CD4-positive, alpha-beta T cell treated with Interleukin-6 for 4 hours (primary cell): ENCODE results near the gene SORL1-AS1.
"Not testable (repeated sequence)": the region's sequence is repeated elsewhere in the genome, so short reads cannot be mapped to it uniquely, and the experiment has no call there.

Experiments used
- DNase-seq: peaks from one replicate; pipeline ENCODE4 v3.0.0-alpha.2; 2020; ENCODE audit warnings: mixed read lengths

SORL1-AS1 gene

DNA sequence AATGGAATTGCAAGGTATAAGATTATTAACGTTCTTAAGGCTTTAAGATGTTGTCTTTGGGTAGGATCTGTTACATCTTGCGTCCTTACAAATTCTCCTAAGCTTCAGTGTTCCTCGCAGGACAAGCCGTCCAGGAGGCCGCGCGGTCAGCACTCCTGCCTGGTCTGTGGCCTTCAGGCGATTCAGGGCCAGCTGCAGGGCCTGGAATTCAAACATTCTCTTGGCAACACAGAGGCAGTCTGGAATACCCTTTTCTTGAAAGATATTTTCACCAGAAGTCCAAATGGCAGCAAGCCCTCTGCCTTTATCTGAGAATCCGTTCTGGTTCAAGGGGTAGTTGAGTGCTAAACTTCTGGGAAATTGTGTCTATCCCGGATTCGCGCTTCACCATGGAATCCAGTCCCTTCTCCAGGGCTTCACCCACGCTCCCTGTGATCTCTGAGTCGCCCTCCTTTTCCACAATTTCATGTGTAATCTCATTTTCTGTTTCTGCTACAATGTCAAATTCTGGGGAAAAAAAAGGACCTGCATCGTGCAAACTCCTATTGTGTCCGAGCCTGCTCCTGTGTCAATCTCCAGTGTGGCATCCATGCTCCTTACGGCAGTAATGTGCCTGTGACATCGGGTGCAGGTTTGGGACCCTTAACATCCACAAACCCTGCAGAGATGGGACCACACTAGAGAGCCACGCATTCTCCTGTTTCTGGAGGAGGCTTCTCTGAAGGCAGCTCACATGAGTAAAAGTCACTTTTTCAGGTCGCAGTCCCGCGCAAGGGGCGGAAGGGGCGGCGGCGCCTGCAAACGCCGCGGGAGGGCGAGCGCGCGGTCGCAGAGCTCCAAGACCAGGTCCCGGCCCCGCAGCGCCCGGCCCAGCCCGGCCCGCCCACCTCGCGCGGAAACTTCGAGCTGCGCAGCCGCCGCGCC, 26.0 kb downstream of the SORL1-AS1 start:
- DNase-seq, result peak; percentile 71

GRCh38 chr11:121425828-121426227, 26.9 kb downstream of the SORL1-AS1 start:
- DNase-seq, result no peak

- DNase-seq, result peak; percentile 33
Measured at GRCh38 chr11:121422675-121423074, 30.1 kb downstream of the SORL1-AS1 start.

DNA sequence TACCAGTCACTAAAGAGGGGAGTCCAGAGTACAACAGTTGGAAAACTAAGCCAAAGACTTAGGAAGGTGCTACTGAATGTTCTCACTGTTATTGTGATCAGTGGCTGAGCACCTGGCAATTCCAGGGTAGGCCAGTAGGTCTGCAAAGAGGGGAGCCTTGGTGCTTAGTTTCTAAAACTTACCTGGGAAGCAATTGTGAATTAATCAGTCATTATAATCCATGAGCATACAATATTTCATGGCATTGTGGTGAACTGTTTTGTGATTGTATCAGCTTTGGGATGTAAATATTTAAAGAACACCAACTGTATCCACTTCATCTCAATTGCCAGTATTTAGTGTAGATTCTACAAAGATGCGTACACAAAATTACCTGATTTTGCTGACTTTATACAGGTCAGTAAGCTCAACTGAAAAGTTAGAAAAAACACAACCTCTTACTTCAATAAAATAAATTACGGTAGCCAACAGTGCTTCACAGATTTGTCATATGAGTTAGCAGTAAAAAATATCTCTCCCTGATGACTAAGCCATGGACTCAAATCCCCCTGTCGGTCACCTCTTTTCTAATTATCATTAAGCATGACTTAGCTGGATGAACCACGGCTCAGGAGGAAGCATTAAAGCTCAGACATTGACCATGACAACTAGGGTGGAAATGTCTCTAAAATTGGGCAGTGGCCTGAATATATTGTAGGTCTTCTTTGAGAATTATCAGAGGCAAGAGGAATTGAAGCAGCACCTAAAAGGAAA, 31.4 kb downstream of the SORL1-AS1 start:
- DNase-seq, result no peak

DNA sequence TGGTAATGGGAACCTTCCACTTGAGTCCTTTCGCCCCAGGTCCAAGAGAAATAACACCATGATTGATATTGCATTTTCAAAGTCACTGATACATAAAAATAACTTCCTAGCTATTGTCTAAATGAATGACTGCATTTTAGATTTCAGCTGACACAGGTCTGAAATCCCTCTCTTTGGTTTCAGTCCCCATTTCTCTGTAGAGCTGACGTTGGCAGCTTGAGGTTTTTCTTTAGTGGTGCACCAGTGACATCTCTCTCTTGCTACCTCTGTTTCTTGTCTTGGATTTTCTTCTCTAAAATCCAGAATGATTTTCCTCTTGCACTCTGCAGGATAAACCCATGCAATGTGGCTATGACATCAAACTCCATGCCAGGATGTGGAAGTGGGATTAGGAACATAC, 32.4 kb downstream of the SORL1-AS1 start:
- DNase-seq, result no peak

DNA sequence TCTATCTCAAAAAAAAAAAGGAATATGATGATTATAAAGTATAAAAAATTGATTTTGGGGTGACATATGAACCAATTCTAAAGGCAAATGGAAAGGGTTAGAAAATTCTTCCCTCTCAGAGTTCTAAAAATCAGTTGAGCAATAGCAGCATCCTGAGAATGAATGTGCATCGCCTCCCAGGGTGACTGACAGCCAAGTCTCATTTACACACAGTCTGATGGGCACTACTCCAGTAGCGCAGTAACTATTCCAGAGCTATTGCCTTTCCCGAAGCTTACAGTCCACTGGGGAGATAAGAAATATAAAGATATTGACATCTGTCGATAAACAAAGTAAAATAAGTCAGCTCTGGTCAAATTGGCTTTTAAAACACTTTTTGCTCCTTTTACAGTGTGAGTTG, 32.9 kb downstream of the SORL1-AS1 start:
- no peak for DNase-seq

DNA sequence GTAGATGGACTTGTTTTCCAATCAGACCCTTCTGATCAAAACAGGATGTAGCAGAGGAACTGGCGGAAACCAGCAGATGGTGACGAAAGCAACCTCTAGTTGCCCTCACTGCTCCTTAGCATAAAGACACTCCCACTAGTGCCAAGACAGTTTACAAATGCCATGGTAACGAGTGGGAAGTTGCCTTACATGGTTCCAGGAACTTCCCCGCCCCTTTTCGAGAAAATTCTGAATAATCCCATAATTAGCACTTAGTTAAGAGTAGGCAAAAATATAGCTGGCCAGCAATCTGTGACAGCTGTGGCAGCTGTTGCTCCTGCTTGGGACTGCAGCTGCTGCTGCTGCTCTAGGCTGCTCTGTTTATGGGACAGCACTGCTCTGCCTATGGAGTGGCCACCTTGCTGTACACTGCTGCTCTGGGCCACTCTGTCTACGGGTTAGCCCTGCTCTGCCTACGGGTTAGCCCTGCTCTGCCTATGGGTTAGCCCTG, 34.1 kb downstream of the SORL1-AS1 start:
- DNase-seq, result peak; percentile 58

- DNase-seq, result no peak
Measured at GRCh38 chr11:121417607-121418006, 35.2 kb downstream of the SORL1-AS1 start.

- DNase-seq, result peak; percentile 72
Measured at GRCh38 chr11:121417055-121417551, 35.7 kb downstream of the SORL1-AS1 start.

- DNase-seq, result no peak
Measured at GRCh38 chr11:121415856-121416255, 36.9 kb downstream of the SORL1-AS1 start.

DNA sequence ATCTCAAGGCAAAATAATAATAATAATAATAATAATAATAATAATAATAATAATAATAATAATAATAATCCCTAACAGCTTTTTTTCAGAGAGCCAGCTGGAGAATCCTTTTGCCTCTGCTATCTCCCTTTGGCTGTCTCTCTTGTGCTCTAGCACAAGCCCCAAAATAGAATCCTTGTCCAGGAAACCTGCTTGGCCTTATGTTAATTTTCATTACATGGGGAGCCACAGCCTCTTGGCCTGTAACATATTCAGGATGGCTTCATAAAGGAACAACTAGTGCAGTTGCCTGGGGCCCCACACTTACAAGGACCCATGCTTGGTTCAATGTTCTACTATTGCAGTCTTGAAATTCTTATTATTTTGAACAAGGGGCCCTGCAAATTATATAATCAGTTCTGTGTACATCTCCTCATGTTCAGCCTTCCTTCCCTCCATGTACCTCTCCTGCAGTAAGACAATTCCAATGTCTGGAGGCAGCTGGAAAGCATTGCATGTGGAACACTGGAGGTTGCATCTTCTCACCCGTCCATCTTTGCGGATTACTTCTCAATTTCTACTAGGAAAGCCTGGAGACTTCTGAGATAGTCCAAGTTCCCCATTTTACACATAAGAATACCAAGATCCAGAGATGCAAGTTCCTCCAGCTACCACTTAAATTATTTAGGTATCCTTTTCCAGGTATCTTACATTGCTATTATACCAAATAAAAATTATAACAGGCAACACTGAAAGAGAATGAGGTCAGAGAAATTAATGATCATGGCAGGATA, 38.4 kb downstream of the SORL1-AS1 start:
- DNase-seq, result no peak

GRCh38 chr11:121412711-121413415, 39.9 kb downstream of the SORL1-AS1 start:
- no peak for DNase-seq

DNA sequence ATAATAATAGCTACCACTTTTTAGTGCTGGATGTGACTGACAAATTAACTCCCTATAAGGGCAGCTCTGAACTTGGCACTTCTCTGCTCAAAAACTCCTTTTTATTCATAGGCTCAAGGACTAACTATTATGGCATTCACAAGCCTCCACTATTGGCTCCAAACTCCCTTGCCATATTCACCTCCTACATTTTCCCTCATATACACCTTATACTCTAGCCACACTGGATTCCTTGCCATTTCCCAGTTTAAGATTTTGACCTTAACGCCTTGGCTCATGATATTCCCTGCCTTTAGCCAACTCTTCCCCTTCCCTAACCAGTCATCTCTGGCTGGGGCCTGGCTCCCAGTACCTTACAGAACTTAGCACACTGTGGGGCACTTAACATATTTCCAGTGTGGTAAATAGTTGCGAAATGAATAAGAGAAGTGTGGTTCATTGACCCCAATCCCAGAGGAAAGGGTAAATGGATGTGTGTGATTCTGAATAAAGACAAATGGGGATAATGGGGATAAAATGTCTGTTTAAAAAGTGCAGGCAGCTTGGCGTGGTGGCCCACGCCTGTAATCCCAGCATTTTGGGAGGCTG, 40.7 kb downstream of the SORL1-AS1 start:
- no peak for DNase-seq

DNA sequence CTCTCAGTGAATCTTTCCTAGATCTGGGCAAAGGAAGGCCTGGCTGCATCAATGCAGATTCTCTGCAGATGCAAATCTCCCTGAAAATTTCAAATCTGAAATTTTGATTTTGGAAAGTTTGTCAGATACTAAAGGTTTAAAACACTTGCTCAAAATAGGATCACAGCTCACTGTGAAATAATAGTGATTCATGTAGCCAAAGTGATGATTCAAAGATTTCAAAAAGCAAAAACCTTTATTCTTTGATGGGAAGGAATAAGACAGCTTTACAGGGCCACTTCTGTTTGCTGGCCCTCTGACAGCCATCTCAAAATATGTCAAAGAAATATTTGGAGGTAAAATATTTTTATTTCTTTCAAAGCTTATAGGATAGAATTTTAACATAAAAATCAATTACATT, 41.4 kb downstream of the SORL1-AS1 start:
- not testable (repeated sequence) for DNase-seq

DNA sequence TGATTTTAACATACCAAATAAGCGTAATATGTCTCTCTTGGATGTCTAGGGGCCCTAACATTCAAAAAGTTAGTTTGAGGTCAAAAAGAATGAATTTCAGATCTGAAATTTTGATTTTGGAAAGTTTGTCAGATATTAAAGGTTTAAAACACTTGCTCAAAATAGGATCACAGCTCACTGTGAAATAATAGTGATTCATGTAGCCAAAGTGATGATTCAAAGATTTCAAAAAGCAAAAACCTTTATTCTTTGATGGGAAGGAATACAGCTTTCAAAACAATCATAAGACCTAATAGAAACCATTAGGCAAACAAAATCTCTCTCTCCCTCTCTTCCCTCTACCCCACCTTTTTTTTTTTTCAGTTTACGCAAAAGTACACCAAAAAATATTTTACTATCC, 42.7 kb downstream of the SORL1-AS1 start:
- DNase-seq, result not testable (repeated sequence)

DNA sequence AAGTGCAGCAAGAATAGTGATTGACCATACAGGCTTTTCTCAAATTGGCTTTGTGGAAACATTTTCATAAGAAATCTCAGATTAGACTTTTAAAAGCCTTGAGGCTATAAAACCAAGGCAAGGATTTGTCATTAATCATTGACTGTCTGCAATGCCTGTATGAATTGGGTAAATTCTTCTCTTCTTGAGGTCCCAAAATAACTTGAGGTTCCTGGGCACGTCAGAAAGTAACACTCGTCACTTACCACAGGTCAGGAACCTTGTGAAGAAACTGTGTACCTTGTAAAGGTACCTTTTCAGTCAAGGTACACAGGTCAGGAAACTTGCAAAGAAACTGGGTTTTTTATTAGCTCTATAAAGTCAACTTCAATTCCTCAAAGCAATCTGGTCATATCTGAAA, 43.9 kb downstream of the SORL1-AS1 start:
- no peak for DNase-seq

GRCh38 chr11:121406291-121406690, 46.5 kb downstream of the SORL1-AS1 start:
- no peak for DNase-seq

DNA sequence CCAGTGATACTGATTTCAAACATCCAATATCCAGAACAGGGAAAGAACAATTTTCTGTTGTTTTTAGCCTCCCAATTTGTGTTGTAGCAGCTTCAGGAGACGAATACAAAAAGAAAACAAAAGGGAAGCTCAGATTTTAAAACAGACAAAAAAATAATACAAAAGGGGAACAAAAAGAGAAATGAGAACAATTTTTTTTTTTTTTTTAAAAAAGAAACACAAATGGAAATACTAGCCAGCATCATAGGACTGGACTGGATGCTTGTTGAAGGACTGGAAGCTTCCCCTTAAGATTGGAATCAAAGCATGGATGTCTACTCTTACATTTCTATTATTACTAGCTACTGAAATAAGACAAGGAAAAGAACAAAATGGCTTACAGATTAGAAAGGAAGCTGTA, 47.1 kb downstream of the SORL1-AS1 start:
- DNase-seq, result no peak

DNA sequence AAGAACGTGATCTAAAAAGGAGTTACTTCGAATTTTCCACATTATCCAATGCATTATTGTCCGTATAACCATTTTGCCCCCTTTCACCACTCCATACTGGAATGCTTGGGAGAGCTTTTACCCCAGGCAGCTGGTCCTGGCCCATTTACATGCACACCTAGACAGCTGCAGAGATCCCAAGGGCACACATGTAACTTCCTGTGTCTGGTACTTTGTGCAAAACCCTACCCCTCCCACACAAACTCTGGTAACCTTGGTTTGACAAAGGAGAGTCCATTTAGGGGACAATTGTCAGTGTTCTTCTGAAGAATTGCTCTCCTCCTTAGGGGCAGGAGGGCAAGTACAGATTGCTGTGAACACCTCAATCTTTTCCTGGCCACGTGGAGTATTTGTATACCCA, 58.0 kb downstream of the SORL1-AS1 start:
- DNase-seq, result no peak

- no peak for DNase-seq
Measured at GRCh38 chr11:121393855-121394254, 58.9 kb downstream of the SORL1-AS1 start.

- no peak for DNase-seq
Measured at GRCh38 chr11:121391914-121392313, 60.9 kb downstream of the SORL1-AS1 start.

DNA sequence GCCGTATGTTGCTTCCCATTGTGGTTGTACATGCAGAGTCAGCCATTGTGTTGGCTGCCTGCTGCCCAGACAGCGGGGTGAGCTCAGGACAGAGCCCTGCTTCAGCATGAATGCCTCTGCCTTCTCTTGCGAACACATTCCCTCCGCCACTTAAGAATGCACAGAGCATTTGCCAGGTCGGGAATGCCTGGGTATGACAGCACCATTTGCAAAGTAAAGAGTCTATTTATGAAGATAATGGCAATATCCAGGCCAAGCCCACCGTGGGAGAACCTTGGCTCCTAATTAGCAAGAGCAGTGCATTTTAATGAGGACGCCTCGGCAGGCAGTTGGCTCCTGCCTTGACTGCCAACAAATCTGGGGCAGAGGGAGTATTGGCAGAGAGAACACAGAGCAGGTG, 63.1 kb downstream of the SORL1-AS1 start:
- no peak for DNase-seq
